ENCODE measurements around the gene ADAMTS17. TPM values are rescaled to one million over a fixed set of nuclear protein-coding genes. Genes with fewer than 3 reads are reported as not detected.

Gene ADAMTS17
- polyA plus RNA-seq, 4 donors, result 0.45 to 3.1 (median 1.2) TPM

- peaks cover 0 to 3% (median 0%) of the 10 kb centered on the region in 3 donors for H3K4me1 ChIP-seq (ENCODE audit: control insufficient read depth in 3 of 3, insufficient read depth in 2 of 3, low read depth in 1 of 3, low read length in 2 of 3)
- no peak for FAIRE-seq
- DNase-seq, result no peak
- no peaks in the 10 kb centered on the region for H3K9me3 ChIP-seq (ENCODE audit: control insufficient read depth in 2 of 2, insufficient read depth in 1 of 2, low read depth in 1 of 2, low read length in 1 of 2)
- peaks cover 0 to 9% (median 0%) of the 10 kb centered on the region in 3 donors for H3K27me3 ChIP-seq (ENCODE audit: control insufficient read depth in 3 of 3, insufficient read depth in 3 of 3, low read length in 3 of 3)
- no peak overlapping the region for H3K27ac ChIP-seq (ENCODE audit: low read depth in 1 of 3, low read length in 2 of 3)
- WGBS, 3 donors, result 67 to 85% (median 79%) methylated on average over 6 of the region's 6 CpGs
- H3K4me3 ChIP-seq (ENCODE audit: low read depth in 1 of 3, low read length in 3 of 3), result no peak overlapping the region
- no peaks in the 10 kb centered on the region for H3K36me3 ChIP-seq (ENCODE audit: control insufficient read depth in 3 of 3, insufficient read depth in 2 of 3, low read depth in 1 of 3, low read length in 3 of 3)
Observed at GRCh38 chr15:100336061-100336460, 5.7 kb downstream of the ADAMTS17 start.

- Histone ChIP-seq H3K4me3 (ENCODE audit: low read depth in 1 of 3, low read length in 3 of 3) (no peak overlapping the region), H3K27ac (ENCODE audit: low read depth in 1 of 3, low read length in 2 of 3) (no peak overlapping the region), H3K9me3 (ENCODE audit: control insufficient read depth in 2 of 2, insufficient read depth in 1 of 2, low read depth in 1 of 2, low read length in 1 of 2) (no peaks in the 10 kb centered on the region), H3K36me3 (ENCODE audit: control insufficient read depth in 3 of 3, insufficient read depth in 2 of 3, low read depth in 1 of 3, low read length in 3 of 3) (no peaks in the 10 kb centered on the region), H3K27me3 (ENCODE audit: control insufficient read depth in 3 of 3, insufficient read depth in 3 of 3, low read length in 3 of 3) (peaks cover 0 to 5% (median 0%) of the 10 kb centered on the region in 3 donors), H3K4me1 (ENCODE audit: control insufficient read depth in 3 of 3, insufficient read depth in 2 of 3, low read depth in 1 of 3, low read length in 2 of 3) (peaks cover 0 to 3% (median 0%) of the 10 kb centered on the region in 3 donors)
- 23 to 63% (median 48%) methylated on average over 9 of the region's 9 CpGs for WGBS, 3 donors
- FAIRE-seq, result no peak
- DNase-seq, result peak in 1 of 2 donors; percentile 27
Observed at GRCh38 chr15:100335335-100335999, 6.3 kb downstream of the ADAMTS17 start.

GRCh38 chr15:100334905-100335304 is 6.9 kb downstream of the ADAMTS17 start:
- FAIRE-seq (no peak), DNase-seq (no peak)
- WGBS, 3 donors, result 38 to 71% (median 61%) methylated on average over 10 to 11 of the region's 11 CpGs
- H3K36me3 ChIP-seq (ENCODE audit: control insufficient read depth in 3 of 3, insufficient read depth in 2 of 3, low read depth in 1 of 3, low read length in 3 of 3), result no peaks in the 10 kb centered on the region
- H3K27ac ChIP-seq (ENCODE audit: low read depth in 1 of 3, low read length in 2 of 3), result no peak overlapping the region
- no peak overlapping the region for H3K4me3 ChIP-seq (ENCODE audit: low read depth in 1 of 3, low read length in 3 of 3)
- no peaks in the 10 kb centered on the region for H3K27me3 ChIP-seq (ENCODE audit: control insufficient read depth in 3 of 3, insufficient read depth in 3 of 3, low read length in 3 of 3)
- peaks cover 0 to 3% (median 0%) of the 10 kb centered on the region in 3 donors for H3K4me1 ChIP-seq (ENCODE audit: control insufficient read depth in 3 of 3, insufficient read depth in 2 of 3, low read depth in 1 of 3, low read length in 2 of 3)
- no peaks in the 10 kb centered on the region for H3K9me3 ChIP-seq (ENCODE audit: control insufficient read depth in 2 of 2, insufficient read depth in 1 of 2, low read depth in 1 of 2, low read length in 1 of 2)

DNA sequence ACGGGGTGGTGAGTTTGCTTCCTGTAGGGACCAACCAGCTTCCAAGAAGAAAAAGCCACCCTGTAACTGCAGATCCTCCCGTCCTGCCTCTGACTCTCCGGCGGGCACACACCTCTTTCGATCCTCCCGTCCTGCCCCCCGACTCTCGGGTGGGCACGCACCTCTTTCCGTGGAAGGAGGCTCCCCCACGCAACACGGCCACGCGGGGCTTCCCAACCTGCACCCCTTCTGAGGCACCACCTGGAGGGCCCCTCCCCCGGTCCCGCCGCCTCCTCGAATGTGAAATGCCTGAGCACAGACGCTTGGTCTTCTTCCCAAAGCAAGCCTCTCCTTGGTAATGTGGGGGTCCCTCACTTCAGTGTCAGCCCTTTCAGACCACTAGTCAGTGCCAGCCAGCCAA is 7.3 kb downstream of the ADAMTS17 start:
- H3K27ac ChIP-seq (ENCODE audit: low read depth in 1 of 3, low read length in 2 of 3), result no peak overlapping the region
- no peaks in the 10 kb centered on the region for H3K9me3 ChIP-seq (ENCODE audit: control insufficient read depth in 2 of 2, insufficient read depth in 1 of 2, low read depth in 1 of 2, low read length in 1 of 2)
- no peaks in the 10 kb centered on the region for H3K36me3 ChIP-seq (ENCODE audit: control insufficient read depth in 3 of 3, insufficient read depth in 2 of 3, low read depth in 1 of 3, low read length in 3 of 3)
- H3K4me1 ChIP-seq (ENCODE audit: control insufficient read depth in 3 of 3, insufficient read depth in 2 of 3, low read depth in 1 of 3, low read length in 2 of 3), result no peaks in the 10 kb centered on the region
- no peak for DNase-seq
- H3K27me3 ChIP-seq (ENCODE audit: control insufficient read depth in 3 of 3, insufficient read depth in 3 of 3, low read length in 3 of 3), result no peaks in the 10 kb centered on the region
- WGBS, 3 donors, result 88 to 91% (median 90%) methylated on average over 19 of the region's 19 CpGs
- H3K4me3 ChIP-seq (ENCODE audit: low read depth in 1 of 3, low read length in 3 of 3), result no peak overlapping the region
- no peak for FAIRE-seq

- FAIRE-seq, result no peak
- no peaks in the 10 kb centered on the region for H3K4me1 ChIP-seq (ENCODE audit: control insufficient read depth in 3 of 3, insufficient read depth in 2 of 3, low read depth in 1 of 3, low read length in 2 of 3)
Observed at GRCh38 chr15:100334015-100334414, 7.8 kb downstream of the ADAMTS17 start.

GRCh38 chr15:100333236-100333635 is 8.5 kb downstream of the ADAMTS17 start:
- Histone ChIP-seq H3K4me3 (ENCODE audit: low read depth in 1 of 3, low read length in 3 of 3) (no peak overlapping the region), H3K27ac (ENCODE audit: low read depth in 1 of 3, low read length in 2 of 3) (no peak overlapping the region), H3K36me3 (ENCODE audit: control insufficient read depth in 3 of 3, insufficient read depth in 2 of 3, low read depth in 1 of 3, low read length in 3 of 3) (no peaks in the 10 kb centered on the region), H3K9me3 (ENCODE audit: control insufficient read depth in 2 of 2, insufficient read depth in 1 of 2, low read depth in 1 of 2, low read length in 1 of 2) (no peaks in the 10 kb centered on the region), H3K27me3 (ENCODE audit: control insufficient read depth in 3 of 3, insufficient read depth in 3 of 3, low read length in 3 of 3) (no peaks in the 10 kb centered on the region), H3K4me1 (ENCODE audit: control insufficient read depth in 3 of 3, insufficient read depth in 2 of 3, low read depth in 1 of 3, low read length in 2 of 3) (no peaks in the 10 kb centered on the region)
- 87 to 96% (median 89%) methylated on average over 7 of the region's 7 CpGs for WGBS, 3 donors
- FAIRE-seq (no peak), DNase-seq (no peak)

More at GRCh38 chr15:100334015-100334414, 7.8 kb downstream of the ADAMTS17 start:
- peak in 1 of 2 donors; percentile 14 for DNase-seq
- WGBS, 3 donors, result 19 to 45% (median 30%) methylated on average over 8 of the region's 8 CpGs
- Histone ChIP-seq H3K27me3 (ENCODE audit: control insufficient read depth in 3 of 3, insufficient read depth in 3 of 3, low read length in 3 of 3) (no peaks in the 10 kb centered on the region), H3K36me3 (ENCODE audit: control insufficient read depth in 3 of 3, insufficient read depth in 2 of 3, low read depth in 1 of 3, low read length in 3 of 3) (no peaks in the 10 kb centered on the region), H3K27ac (ENCODE audit: low read depth in 1 of 3, low read length in 2 of 3) (no peak overlapping the region), H3K9me3 (ENCODE audit: control insufficient read depth in 2 of 2, insufficient read depth in 1 of 2, low read depth in 1 of 2, low read length in 1 of 2) (no peaks in the 10 kb centered on the region), H3K4me3 (ENCODE audit: low read depth in 1 of 3, low read length in 3 of 3) (no peak overlapping the region)

- no peak overlapping the region for H3K27ac ChIP-seq (ENCODE audit: low read depth in 1 of 3, low read length in 2 of 3)
- no peaks in the 10 kb centered on the region for H3K27me3 ChIP-seq (ENCODE audit: control insufficient read depth in 3 of 3, insufficient read depth in 3 of 3, low read length in 3 of 3)
- H3K4me3 ChIP-seq (ENCODE audit: low read depth in 1 of 3, low read length in 3 of 3), result no peak overlapping the region
- H3K36me3 ChIP-seq (ENCODE audit: control insufficient read depth in 3 of 3, insufficient read depth in 2 of 3, low read depth in 1 of 3, low read length in 3 of 3), result no peaks in the 10 kb centered on the region
- FAIRE-seq (no peak), DNase-seq (no peak)
- 66 to 86% (median 80%) methylated on average over 6 of the region's 6 CpGs for WGBS, 3 donors
- H3K4me1 ChIP-seq (ENCODE audit: control insufficient read depth in 3 of 3, insufficient read depth in 2 of 3, low read depth in 1 of 3, low read length in 2 of 3), result no peaks in the 10 kb centered on the region
- no peaks in the 10 kb centered on the region for H3K9me3 ChIP-seq (ENCODE audit: control insufficient read depth in 2 of 2, insufficient read depth in 1 of 2, low read depth in 1 of 2, low read length in 1 of 2)
Observed at GRCh38 chr15:100332721-100333120, 9.1 kb downstream of the ADAMTS17 start.

DNA sequence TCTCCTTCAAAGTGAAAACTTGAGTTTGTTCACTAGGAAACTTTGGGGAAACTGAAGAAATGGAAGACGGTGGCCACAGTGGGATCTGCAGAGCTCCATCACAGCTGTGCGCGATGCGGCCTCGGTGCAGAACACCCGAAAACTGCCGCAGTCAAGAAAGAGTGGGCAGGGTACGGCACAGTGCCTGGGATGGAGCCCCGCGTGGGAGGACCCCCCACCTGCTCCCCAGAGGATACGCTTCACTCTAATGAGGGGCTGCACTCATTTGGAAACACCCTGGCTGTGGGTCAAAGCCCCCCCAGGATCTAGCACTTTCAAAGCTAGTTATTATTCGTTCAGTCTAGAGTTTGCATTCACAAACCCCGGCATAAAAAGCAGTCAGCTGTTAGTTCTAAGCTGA is 9.5 kb downstream of the ADAMTS17 start:
- Histone ChIP-seq H3K4me3 (ENCODE audit: low read depth in 1 of 3, low read length in 3 of 3) (no peak overlapping the region), H3K9me3 (ENCODE audit: control insufficient read depth in 2 of 2, insufficient read depth in 1 of 2, low read depth in 1 of 2, low read length in 1 of 2) (no peaks in the 10 kb centered on the region), H3K4me1 (ENCODE audit: control insufficient read depth in 3 of 3, insufficient read depth in 2 of 3, low read depth in 1 of 3, low read length in 2 of 3) (no peaks in the 10 kb centered on the region), H3K36me3 (ENCODE audit: control insufficient read depth in 3 of 3, insufficient read depth in 2 of 3, low read depth in 1 of 3, low read length in 3 of 3) (no peaks in the 10 kb centered on the region), H3K27me3 (ENCODE audit: control insufficient read depth in 3 of 3, insufficient read depth in 3 of 3, low read length in 3 of 3) (no peaks in the 10 kb centered on the region), H3K27ac (ENCODE audit: low read depth in 1 of 3, low read length in 2 of 3) (no peak overlapping the region)
- DNase-seq (no peak), FAIRE-seq (no peak)
- 88 to 95% (median 95%) methylated on average over 13 of the region's 13 CpGs for whole genome bisulfite sequencing, 3 donors
